ENCODE measurements around the gene BANF2.
"Not testable (repeated sequence)": the region's sequence is repeated elsewhere in the genome, so short reads cannot be mapped to it uniquely, and the experiment has no call there.

The BANF2 gene

DNA sequence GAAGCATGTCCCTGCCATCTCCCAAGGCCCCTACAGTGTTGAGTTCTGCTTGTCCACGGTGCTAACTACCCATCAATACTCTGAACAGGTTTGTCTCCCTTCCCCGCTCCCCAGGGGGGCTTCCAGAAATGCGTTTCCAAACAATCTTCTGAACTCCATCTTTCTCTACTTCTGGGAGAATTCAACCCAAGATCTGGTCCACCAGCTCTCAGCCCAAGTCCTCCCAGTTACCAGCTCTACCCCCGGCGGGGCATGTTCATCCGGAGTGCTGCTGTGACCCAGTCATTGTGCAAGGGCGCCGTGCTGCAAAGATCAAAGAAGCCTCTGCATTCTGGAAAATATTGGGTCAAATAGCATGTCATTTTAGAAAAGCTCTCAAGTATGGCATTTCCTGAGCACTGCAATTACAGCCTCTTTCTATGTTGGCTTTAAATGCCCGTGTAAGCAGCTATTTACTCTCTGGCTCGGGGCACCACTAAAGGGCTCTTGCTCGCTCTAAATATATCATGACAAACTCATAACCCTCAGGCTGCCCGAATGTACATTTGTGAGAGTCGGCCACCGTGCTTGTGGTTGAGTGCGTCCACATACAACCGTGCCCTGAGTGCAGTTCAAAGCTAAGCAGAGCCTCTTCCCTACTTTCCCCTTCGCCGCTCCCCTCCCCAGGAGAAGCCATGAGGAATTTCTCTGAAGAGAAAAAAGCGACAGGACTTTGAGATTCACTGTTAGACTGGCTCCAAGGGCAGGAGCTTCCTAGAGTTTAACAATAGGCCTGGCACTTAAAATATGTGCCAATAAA is 71.6 kb downstream of the BANF2 start:
- TF ChIP-seq, protein P1, sequence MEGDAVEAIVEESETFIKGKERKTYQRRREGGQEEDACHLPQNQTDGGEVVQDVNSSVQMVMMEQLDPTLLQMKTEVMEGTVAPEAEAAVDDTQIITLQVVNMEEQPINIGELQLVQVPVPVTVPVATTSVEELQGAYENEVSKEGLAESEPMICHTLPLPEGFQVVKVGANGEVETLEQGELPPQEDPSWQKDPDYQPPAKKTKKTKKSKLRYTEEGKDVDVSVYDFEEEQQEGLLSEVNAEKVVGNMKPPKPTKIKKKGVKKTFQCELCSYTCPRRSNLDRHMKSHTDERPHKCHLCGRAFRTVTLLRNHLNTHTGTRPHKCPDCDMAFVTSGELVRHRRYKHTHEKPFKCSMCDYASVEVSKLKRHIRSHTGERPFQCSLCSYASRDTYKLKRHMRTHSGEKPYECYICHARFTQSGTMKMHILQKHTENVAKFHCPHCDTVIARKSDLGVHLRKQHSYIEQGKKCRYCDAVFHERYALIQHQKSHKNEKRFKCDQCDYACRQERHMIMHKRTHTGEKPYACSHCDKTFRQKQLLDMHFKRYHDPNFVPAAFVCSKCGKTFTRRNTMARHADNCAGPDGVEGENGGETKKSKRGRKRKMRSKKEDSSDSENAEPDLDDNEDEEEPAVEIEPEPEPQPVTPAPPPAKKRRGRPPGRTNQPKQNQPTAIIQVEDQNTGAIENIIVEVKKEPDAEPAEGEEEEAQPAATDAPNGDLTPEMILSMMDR (conservative IDR thresholded peaks at IDR 0.05; ENCODE audit: low read depth, low read length) = no peak

DNA sequence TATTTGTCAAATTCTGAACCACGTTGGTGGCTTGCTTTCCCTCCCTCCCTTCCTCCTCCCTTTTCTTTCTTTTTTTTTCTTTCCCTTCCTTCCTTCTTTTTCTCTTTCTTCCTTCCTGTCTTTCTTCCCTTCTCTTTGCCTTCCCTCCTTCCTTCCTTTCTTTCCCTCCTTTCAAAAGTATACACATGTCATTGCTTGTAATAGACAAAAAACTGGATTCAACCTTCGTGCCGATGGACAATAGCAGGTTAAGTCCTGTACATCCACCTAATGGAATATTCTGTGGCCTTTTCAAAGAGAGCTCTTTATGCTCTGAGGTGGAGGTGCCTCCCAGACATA is 72.2 kb downstream of the BANF2 start:
- no peak overlapping the region for H3K4me3 ChIP-seq (ENCODE audit: low read length)
- no peak for DNase-seq (ENCODE audit: low read depth)

More for the DNA sequence above, 71.6 kb downstream of the BANF2 start:
- DNase-seq (ENCODE audit: low read depth) = no peak
- H3K4me3 ChIP-seq (ENCODE audit: low read length) = no peak overlapping the region

DNA sequence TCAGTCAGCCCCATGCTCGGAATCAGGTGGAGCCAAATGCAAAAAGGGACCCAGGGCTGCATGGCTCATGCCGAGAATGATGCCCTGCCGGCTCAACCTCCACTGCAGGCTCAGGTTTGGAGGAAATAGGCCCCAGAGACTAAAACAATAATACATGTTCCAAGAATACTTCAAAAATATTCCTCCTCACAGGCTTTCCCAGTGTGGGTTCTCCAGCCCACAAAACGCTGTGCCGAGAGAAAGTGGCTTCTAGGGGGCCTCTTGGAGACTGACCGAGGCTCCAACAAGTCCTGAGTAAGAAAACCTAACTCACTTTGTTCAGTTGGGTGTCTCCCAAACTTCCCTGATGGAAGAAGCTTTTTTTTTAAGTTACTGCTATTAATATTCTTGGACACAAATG is 73.9 kb downstream of the BANF2 start:
- no peak overlapping the region for H3K4me3 ChIP-seq (ENCODE audit: low read length)
- no peak for DNase-seq (ENCODE audit: low read depth)
- TF ChIP-seq, protein P1 (conservative IDR thresholded peaks at IDR 0.05; ENCODE audit: low read depth, low read length) = no peak

More for the DNA sequence above, 72.2 kb downstream of the BANF2 start:
- TF ChIP-seq, protein P1 (conservative IDR thresholded peaks at IDR 0.05; ENCODE audit: low read depth, low read length) = no peak

DNA sequence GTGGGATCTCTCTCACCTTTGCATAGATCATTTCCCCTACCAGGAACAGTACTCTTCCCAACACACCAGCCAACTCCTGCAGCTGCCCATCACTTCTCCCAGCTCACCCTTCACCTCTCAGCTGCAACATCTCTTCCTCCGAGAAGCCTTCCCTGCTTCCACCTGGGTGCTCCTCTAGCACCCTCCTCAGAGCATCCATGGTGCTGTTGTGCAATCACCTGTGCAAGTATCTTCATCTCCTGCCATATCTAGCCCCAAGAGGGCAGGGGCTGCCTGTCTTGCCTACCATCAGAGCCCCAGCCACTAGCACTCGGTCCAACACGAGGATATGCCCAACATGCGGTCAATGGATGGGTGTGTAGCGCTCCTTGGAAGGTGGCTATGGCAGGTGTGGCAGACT is 75.8 kb downstream of the BANF2 start:
- H3K4me3 ChIP-seq (ENCODE audit: low read length) = no peak overlapping the region
- DNase-seq (ENCODE audit: low read depth) = no peak
- TF ChIP-seq, protein P1 (conservative IDR thresholded peaks at IDR 0.05; ENCODE audit: low read depth, low read length) = no peak

DNA sequence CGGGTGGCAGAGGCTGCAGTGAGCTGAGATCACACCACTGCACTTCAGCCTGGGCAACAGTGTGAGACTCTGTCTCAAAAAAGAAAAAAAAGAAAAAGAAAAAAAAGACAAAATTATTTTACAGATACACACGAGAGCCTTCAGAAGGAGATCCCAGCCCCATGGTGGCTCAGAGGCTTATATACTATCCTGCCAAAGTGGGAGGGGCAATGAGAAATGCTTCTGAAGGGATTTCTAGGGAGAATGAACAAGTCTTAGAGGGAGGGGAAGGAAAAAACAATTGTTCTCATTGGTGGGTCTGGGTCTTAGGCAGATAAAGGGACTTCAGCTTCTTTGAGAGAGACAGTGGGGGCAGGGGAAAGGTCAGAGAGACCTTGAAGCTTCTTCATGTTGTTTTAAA is 76.8 kb downstream of the BANF2 start:
- no peak overlapping the region for H3K4me3 ChIP-seq (ENCODE audit: low read length)
- TF ChIP-seq, protein P1 (conservative IDR thresholded peaks at IDR 0.05; ENCODE audit: low read depth, low read length) = no peak
- DNase-seq (ENCODE audit: low read depth) = no peak

DNA sequence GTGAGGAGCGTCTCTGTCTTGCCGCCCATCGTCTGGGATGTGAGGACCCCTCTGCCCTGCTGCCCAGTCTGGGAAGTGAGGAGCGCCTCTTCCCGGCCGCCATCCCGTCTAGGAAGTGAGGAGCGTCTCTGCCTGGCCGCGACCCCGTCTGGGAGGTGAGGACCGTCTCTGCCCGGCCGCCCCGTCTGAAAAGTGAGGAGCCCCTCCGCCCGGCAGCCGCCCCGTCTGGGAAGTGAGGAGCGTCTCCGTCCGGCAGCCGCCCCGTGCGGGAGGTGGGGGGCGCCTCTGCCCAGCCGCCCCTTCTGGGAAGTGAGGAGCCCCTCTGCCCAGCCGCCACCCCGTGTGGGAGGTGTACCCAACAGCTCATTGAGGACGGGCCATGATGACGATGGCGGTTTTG is 79.2 kb downstream of the BANF2 start:
- H3K4me3 ChIP-seq (ENCODE audit: low read length); DNase-seq (ENCODE audit: low read depth): not testable (repeated sequence)

DNA sequence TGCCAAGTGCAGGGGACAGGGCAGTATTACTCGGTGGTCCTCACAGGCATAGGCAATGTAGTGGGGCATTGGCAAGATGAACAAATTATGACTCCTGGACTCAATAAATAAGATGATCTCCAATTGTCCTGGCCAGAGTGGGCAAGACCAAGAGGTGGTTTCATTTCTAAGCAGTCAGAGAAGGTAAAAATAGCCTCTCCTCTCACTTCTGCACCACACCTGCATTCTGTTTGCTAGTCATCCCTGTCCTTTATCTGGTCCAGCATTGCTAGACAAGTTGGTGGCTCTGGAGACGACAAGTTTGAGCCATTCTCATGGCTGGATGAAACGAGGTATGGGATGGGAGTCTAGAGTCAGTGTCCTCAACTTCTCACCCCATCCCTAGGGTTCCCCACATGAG is 83.0 kb downstream of the BANF2 start:
- no peak overlapping the region for H3K4me3 ChIP-seq (ENCODE audit: low read length)

More for the DNA sequence above, 83.0 kb downstream of the BANF2 start:
- DNase-seq (ENCODE audit: low read depth) = no peak
- TF ChIP-seq, protein P1 (conservative IDR thresholded peaks at IDR 0.05; ENCODE audit: low read depth, low read length) = no peak
